Measurements from ENCODE around the gene INHBC. TPM values are rescaled to one million over a fixed set of nuclear protein-coding genes. Genes with fewer than 3 reads are reported as not detected.

INHBC gene
- total and polyA plus RNA-seq, 2 experiments from 2014 or later, result 0.21 TPM; not detected in 1

GRCh38 chr12:57476162-57476992, 41.8 kb downstream of the INHBC start:
- DNase-seq (ENCODE audit: low read depth in 1 of 2, low spot score in 1 of 2), result no peak
- TF ChIP-seq CTCF (IDR thresholded peaks at IDR 0.05; ENCODE audit: low read depth, low read length), result peak; percentile 16
- Histone ChIP-seq H3K27me3 (peaks cover 82% of the 10 kb centered on the region), H3K9me3 (ENCODE audit: low read depth) (no peaks in the 10 kb centered on the region), H3K27ac (no peak overlapping the region), H3K4me1 (ENCODE audit: low read depth) (no peaks in the 10 kb centered on the region), H3K36me3 (no peaks in the 10 kb centered on the region), H3K4me3 (peak overlapping the region; percentile 20)

- TF ChIP-seq CTCF (IDR thresholded peaks at IDR 0.05; ENCODE audit: low read depth, low read length), result no peak
- no peak overlapping the region for H3K4me3 ChIP-seq
- no peaks in the 10 kb centered on the region for H3K36me3 ChIP-seq
- no peaks in the 10 kb centered on the region for H3K9me3 ChIP-seq (ENCODE audit: low read depth)
- no peak for DNase-seq (ENCODE audit: low read depth in 1 of 2, low spot score in 1 of 2)
- no peaks in the 10 kb centered on the region for H3K4me1 ChIP-seq (ENCODE audit: low read depth)
- H3K27me3 ChIP-seq, result peaks cover 76% of the 10 kb centered on the region
- no peak overlapping the region for H3K27ac ChIP-seq
These were observed 42.6 kb downstream of the INHBC start for GRCh38 chr12:57476993-57477709.

- no peaks in the 10 kb centered on the region for H3K4me1 ChIP-seq (ENCODE audit: low read depth)
- H3K9me3 ChIP-seq (ENCODE audit: low read depth), result no peaks in the 10 kb centered on the region
- peak in 1 of 2 donors; percentile 83 for DNase-seq (ENCODE audit: low read depth in 1 of 2, low spot score in 1 of 2)
- no peak overlapping the region for H3K27ac ChIP-seq
- no peak overlapping the region for H3K4me3 ChIP-seq
- TF ChIP-seq CTCF (IDR thresholded peaks at IDR 0.05; ENCODE audit: low read depth, low read length), result no peak
- no peaks in the 10 kb centered on the region for H3K36me3 ChIP-seq
- peaks cover 68% of the 10 kb centered on the region for H3K27me3 ChIP-seq
These were observed 43.4 kb downstream of the INHBC start for GRCh38 chr12:57477710-57478681.

- no peaks in the 10 kb centered on the region for H3K36me3 ChIP-seq
- no peak overlapping the region for H3K4me3 ChIP-seq
- no peak for TF ChIP-seq CTCF (IDR thresholded peaks at IDR 0.05; ENCODE audit: low read depth, low read length)
- H3K4me1 ChIP-seq (ENCODE audit: low read depth), result no peaks in the 10 kb centered on the region
- no peak for DNase-seq (ENCODE audit: low read depth in 1 of 2, low spot score in 1 of 2)
- H3K9me3 ChIP-seq (ENCODE audit: low read depth), result no peaks in the 10 kb centered on the region
- no peak overlapping the region for H3K27ac ChIP-seq
- peaks cover 58% of the 10 kb centered on the region for H3K27me3 ChIP-seq
These were observed 44.4 kb downstream of the INHBC start for GRCh38 chr12:57479043-57479375.

- no peak for TF ChIP-seq CTCF (IDR thresholded peaks at IDR 0.05; ENCODE audit: low read depth, low read length)
- Histone ChIP-seq H3K4me3 (no peak within 1 kb of the TSS), H3K27ac (no peak within 1 kb of the TSS), H3K36me3 (no peaks in the 10 kb centered on the region), H3K9me3 (ENCODE audit: low read depth) (no peaks in the 10 kb centered on the region), H3K27me3 (peaks cover 52% of the 10 kb centered on the region), H3K4me1 (ENCODE audit: low read depth) (no peaks in the 10 kb centered on the region)
- DNase-seq (ENCODE audit: low read depth in 1 of 2, low spot score in 1 of 2), result no peak
These were observed 45.0 kb downstream of the INHBC start, which contains the start of gene ARHGAP9 for GRCh38 chr12:57479376-57480115. Gene ARHGAP9 (minus strand): TSS chr12:57479866. CDS start chr12:57479406, 460 bp downstream.
